Adipocyte (in vitro differentiated cells): ENCODE results near the gene SEPHS1.
"Not testable (repeated sequence)": the region's sequence is repeated elsewhere in the genome, so short reads cannot be mapped to it uniquely, and the experiment has no call there.

ENCODE experiments used
- DNase-seq: peaks from one replicate; pipeline ENCODE4 v3.0.0-alpha.2; 2015; ENCODE audit warnings: low read depth
- H3K27me3 ChIP-seq: replicated peaks from 2 replicates; pipeline ENCODE4 v1.7.0; 2013; ENCODE audit warnings: mild to moderate bottlenecking, low read length, moderate library complexity; ENCODE audit not compliant: control insufficient read depth, insufficient read depth
- H3K36me3 ChIP-seq: 2 replicates; pipeline ENCODE4 v1.7.0; 2013; ENCODE audit warnings: low read length, mild to moderate bottlenecking, moderate library complexity; ENCODE audit not compliant: control insufficient read depth, insufficient read depth, severe bottlenecking
- H3K4me1 ChIP-seq: 2 replicates; pipeline ENCODE4 v1.7.0; 2013; ENCODE audit warnings: mild to moderate bottlenecking, low read length, moderate library complexity; ENCODE audit not compliant: control insufficient read depth, insufficient read depth
- H3K4me3 ChIP-seq: 2 replicates; pipeline ENCODE4 v1.7.0; 2013; ENCODE audit warnings: mild to moderate bottlenecking, low read length, moderate library complexity
- H3K9ac ChIP-seq: 2 replicates; pipeline ENCODE4 v1.7.0; 2013; ENCODE audit warnings: mild to moderate bottlenecking, low read length, moderate library complexity
- H3K9me3 ChIP-seq: 2 replicates; pipeline ENCODE4 v1.7.0; 2013; ENCODE audit warnings: mild to moderate bottlenecking, low read length, moderate library complexity; ENCODE audit not compliant: control insufficient read depth

SEPHS1 gene

DNA sequence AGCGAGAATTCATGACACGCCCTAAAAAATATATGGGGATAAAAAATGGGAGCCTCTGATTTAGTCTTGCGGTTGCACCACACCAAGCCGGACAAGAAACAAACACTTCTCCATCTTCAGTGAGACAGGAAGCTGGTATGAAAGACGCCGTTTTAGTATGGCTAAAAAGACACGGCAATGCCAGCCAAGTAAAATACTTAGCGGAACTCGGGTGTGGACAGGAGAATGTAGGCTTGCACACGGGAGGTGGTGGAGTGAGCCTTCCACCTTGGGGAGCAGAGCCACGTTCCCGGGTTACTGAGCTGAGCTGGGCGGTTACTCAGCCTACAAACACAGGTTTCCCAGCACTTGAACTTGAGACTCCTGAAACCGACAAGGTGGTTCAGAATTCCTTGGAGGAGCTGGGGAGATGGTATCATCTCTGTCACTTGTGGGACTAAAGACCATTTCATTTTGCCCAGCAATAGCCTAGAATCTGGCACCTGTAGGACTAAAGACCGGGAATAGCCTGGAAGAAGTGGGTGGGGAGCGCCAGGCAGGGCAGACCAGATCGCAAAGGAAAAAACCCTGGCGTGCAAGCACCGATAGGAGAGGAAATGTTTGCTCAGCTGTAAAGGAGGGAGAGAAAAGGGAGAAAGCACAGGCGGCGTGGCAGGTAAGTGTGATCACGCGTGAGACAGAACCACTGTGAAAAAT lies 34.8 kb upstream of the SEPHS1 start:
- DNase-seq: peak; percentile 18
- Histone ChIP-seq H3K9ac (no peak overlapping the region), H3K4me3 (peak overlapping the region; percentile 33), H3K9me3 (no peaks in the 10 kb centered on the region), H3K4me1 (peaks cover 7% of the 10 kb centered on the region), H3K36me3 (no peaks in the 10 kb centered on the region), H3K27me3 (peaks cover 39% of the 10 kb centered on the region)

DNA sequence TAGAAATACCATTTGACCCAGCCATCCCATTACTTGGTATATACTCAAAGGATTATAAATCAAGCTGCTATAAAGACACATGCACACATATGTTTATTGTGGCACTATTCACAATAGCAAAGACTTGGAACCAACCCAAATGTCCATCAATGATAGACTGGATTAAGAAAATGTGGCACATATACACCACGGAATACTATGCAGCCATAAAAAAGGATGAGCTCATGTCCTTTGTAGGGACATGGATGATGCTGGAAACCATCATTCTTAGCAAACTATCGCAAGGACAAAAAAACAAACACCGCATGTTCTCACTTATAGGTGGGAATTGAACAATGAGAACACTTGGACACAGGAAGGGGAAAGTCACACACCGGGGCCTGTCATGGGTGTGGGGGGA lies 31.0 kb upstream of the SEPHS1 start:
- not testable (repeated sequence) for DNase-seq, H3K4me1 ChIP-seq, H3K4me3 ChIP-seq, H3K9me3 ChIP-seq, H3K9ac ChIP-seq, H3K36me3 ChIP-seq
- peaks cover 57% of the 10 kb centered on the region for H3K27me3 ChIP-seq

DNA sequence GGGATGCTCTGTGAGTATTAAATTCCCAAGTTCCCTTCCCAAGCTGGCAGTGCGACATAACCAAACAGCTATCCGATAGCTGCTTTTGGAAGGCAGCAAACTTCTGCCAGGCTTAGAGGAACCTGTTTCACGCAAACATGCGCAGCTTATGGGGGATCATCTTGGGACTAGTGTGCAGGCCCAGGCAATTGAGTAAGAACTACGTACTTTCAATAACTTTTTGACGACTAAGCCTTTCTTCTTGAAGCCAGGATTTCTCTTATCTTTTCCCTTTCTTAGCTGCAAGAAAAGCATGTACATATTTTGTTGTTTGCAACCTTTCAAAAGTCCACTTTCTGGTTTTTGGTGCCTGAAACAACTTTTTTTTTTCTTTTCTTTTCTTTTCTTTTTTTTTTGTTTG lies 28.7 kb upstream of the SEPHS1 start:
- Histone ChIP-seq H3K9ac (no peak overlapping the region), H3K4me3 (no peak overlapping the region), H3K9me3 (no peaks in the 10 kb centered on the region), H3K27me3 (peaks cover 38% of the 10 kb centered on the region), H3K36me3 (no peaks in the 10 kb centered on the region), H3K4me1 (no peaks in the 10 kb centered on the region)
- no peak for DNase-seq

DNA sequence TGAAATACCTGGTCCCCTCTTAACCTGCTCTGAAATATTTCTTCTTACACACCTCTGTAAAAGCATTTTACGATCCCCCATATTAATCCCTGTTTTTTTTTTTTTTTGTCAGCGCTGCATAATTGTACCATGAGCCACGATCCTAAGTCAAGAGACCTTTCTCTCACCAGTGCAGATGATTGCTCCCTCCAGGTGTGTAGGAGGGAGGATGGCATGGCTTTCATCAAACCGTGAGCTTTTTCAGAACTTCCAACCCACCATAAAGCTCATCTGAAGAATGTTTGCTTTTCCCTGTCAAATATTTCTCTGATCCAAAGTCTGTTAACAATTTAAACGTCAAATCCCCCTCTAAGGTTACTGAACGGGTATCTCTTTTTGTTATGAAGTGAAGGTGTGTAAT lies 28.2 kb upstream of the SEPHS1 start:
- peaks cover 35% of the 10 kb centered on the region for H3K27me3 ChIP-seq
- no peak overlapping the region for H3K4me3 ChIP-seq
- no peaks in the 10 kb centered on the region for H3K4me1 ChIP-seq
- H3K9me3 ChIP-seq: no peaks in the 10 kb centered on the region
- DNase-seq: no peak
- H3K9ac ChIP-seq: no peak overlapping the region
- H3K36me3 ChIP-seq: no peaks in the 10 kb centered on the region

DNA sequence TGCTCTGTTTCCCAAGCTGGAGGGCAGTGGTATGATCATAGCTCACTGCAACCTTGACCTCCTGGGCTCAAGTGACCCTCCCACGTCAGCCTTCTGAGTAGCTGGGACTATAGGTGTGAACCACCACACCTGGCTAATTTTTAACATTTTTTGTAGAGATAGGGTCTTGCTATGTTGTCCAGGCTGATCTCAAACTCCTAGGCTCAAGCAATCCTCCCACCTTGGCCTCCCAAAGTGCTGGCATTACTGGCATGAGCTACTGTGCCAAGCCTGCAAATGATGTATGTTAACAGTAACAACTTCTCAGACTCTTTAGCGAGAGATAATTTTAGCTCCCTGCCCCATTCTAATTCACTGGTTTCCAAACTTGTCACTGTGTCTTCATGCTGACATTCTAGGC lies 27.7 kb upstream of the SEPHS1 start:
- no peak for DNase-seq
- peaks cover 32% of the 10 kb centered on the region for H3K27me3 ChIP-seq

DNA sequence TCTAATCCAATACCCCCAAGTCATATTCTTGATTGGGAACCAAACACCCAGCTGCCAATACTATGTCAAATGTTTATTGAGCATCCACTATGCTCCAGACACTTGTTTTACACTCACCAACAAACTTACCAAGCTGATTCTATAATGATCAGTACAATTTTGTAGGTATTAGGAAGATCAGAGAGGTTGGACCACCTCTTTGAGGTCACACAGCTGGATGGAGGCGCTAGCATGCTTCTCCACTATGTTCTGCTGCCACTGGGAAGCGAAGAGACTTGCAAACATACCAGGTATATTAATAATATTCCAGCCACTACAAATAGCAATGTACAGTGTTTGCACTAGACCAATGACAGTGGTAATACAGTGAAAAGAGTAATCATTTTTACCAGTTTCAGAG lies 25.6 kb upstream of the SEPHS1 start:
- no peak for DNase-seq
- Histone ChIP-seq H3K9ac (no peak overlapping the region), H3K4me3 (no peak overlapping the region), H3K9me3 (no peaks in the 10 kb centered on the region), H3K4me1 (no peaks in the 10 kb centered on the region), H3K36me3 (no peaks in the 10 kb centered on the region), H3K27me3 (peaks cover 24% of the 10 kb centered on the region)

More for the DNA sequence above, 27.7 kb upstream of the SEPHS1 start:
- H3K36me3 ChIP-seq: no peaks in the 10 kb centered on the region
- H3K4me1 ChIP-seq: no peaks in the 10 kb centered on the region
- no peak overlapping the region for H3K9ac ChIP-seq
- H3K4me3 ChIP-seq: no peak overlapping the region
- H3K9me3 ChIP-seq: no peaks in the 10 kb centered on the region

DNA sequence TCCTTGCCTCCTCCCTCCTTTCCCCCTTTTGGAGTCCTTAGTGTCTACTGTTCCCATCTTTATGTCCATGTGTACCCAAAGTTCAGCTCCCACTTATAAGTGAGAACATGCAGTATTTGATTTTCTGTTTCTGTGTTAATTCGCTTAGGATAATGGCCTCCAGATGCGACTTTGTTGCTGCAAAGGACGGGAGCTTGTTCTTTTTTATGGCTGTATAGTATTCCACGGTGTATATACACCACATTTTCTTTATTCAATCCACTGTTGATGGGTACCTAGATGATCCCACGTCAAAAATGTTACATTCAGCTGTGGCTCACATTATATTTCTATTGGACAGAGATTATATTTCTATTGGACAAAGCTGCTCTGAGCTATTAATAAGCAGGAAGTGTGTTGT lies 24.4 kb upstream of the SEPHS1 start:
- Histone ChIP-seq H3K4me3 (no peak overlapping the region), H3K4me1 (no peaks in the 10 kb centered on the region), H3K27me3 (peaks cover 18% of the 10 kb centered on the region), H3K9me3 (no peaks in the 10 kb centered on the region), H3K9ac (no peak overlapping the region), H3K36me3 (no peaks in the 10 kb centered on the region)
- DNase-seq: no peak

DNA sequence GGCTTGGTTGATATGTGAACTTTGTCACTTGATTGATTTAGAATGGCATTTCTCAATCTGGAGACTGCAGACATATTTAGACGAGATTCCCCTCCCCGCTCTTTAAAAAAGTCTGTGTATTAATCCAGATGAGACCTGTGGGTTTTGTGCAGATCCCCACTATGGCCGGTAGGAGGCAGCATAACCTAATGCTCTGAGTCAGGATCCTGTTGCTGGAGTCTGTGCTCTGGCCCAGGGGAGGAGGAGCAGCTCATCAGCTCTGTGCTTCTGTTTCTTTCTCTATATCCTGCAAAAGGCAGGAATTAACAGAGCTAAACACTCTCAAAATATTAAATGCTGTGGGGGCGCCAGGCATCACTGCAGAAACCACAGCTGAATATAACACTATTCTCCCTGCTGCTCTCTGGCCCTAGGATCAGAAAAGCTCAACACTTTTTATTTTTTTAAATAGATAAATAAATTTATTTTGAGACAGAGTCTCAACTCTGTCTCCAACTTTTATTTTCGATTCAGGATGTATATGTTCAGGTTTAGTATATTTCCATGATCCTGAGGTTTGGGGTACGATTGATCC lies 23.9 kb upstream of the SEPHS1 start:
- Histone ChIP-seq H3K27me3 (peaks cover 15% of the 10 kb centered on the region), H3K36me3 (no peaks in the 10 kb centered on the region), H3K4me1 (no peaks in the 10 kb centered on the region), H3K9ac (no peak overlapping the region), H3K9me3 (no peaks in the 10 kb centered on the region), H3K4me3 (no peak overlapping the region)
- peak; percentile 92 for DNase-seq

DNA sequence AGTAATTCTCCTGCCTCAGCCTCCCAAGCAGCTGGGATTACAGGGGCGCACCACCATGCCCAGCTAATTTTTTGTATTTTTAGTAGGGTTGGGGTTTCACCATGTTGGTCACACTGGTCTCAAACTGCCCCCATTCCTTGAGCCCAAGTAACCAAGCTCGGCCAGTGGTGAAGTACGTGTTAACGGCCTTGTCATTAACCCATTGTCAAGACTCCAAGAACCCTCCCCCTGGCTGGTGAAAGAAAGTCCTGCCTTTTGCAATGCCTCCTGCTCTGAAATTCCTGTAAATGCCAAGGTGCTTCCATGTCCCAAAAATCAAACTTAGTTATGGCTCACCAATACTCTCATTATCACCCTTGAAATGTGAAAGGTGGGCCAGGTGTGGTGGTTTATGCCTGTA lies 18.8 kb upstream of the SEPHS1 start:
- no peak for DNase-seq
- no peaks in the 10 kb centered on the region for H3K4me1 ChIP-seq
- H3K36me3 ChIP-seq: no peaks in the 10 kb centered on the region
- H3K27me3 ChIP-seq: peaks cover 13% of the 10 kb centered on the region
- no peak overlapping the region for H3K9ac ChIP-seq
- no peak overlapping the region for H3K4me3 ChIP-seq
- H3K9me3 ChIP-seq: no peaks in the 10 kb centered on the region

DNA sequence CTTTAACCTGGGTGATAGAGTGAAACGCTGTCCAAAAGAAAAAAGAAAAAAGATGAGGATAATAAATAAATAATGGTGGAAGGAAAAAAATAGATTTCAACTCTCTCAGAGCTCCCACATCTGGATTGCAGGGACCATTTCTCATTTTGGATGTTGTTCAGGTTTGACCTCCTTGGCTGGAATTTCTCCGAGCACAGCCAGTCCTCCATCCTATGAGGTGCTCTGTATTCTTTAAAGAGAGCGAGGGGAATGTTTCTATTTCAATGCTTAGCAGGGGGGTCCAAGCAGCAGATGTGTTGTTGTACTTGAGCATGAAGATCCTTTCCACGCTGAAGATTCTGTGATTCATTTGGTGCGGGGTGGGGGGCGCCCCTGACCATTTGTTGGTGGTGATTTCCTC lies 17.7 kb upstream of the SEPHS1 start:
- H3K9ac ChIP-seq: no peak overlapping the region
- no peaks in the 10 kb centered on the region for H3K9me3 ChIP-seq
- H3K4me3 ChIP-seq: no peak overlapping the region
- DNase-seq: no peak
- H3K4me1 ChIP-seq: no peaks in the 10 kb centered on the region
- H3K27me3 ChIP-seq: peaks cover 17% of the 10 kb centered on the region
- no peaks in the 10 kb centered on the region for H3K36me3 ChIP-seq

DNA sequence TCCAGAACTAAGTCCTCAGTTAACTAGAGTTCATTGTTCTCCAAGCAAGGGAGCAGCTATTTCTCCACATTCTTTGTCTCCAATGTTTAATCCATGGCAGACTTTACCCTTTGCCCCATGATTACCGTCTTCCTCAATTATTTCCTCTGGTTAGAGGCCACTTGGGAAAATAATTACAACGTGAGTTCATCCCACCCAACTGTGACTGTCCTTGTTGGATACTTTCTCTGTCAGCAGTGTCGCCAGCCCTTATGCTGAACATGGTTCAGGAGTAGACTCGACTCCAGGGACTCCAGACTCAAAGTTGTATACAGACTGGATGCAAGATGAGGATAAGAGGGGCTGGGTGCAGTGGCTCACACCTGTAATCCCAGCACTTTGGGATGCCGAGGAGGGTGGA lies 17.1 kb upstream of the SEPHS1 start:
- Histone ChIP-seq H3K4me3 (no peak overlapping the region), H3K36me3 (no peaks in the 10 kb centered on the region), H3K9me3 (no peaks in the 10 kb centered on the region), H3K4me1 (no peaks in the 10 kb centered on the region), H3K27me3 (peaks cover 17% of the 10 kb centered on the region), H3K9ac (no peak overlapping the region)
- DNase-seq: no peak

DNA sequence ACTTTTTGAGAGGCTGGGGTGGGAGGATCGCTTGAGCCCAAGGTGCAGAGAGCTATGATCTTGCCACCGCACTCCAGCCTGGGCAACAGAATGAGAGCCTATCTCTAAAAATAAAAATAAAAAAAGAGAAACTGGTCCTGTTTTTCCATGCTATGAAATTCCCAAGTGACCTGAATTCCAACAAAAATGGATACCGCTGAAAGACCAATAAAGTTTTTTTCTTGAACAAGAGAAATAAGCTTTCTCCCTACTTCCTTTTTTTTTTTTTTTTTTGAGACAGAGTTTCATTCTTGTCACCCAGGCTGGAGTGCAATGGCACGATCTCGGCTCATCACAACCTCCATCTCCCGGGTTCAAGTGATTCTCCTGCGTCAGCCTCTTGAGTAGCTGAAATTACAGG lies 12.5 kb upstream of the SEPHS1 start:
- no peaks in the 10 kb centered on the region for H3K9me3 ChIP-seq
- H3K4me3 ChIP-seq: no peak overlapping the region
- peaks cover 25% of the 10 kb centered on the region for H3K27me3 ChIP-seq
- no peaks in the 10 kb centered on the region for H3K4me1 ChIP-seq
- no peak overlapping the region for H3K9ac ChIP-seq
- no peak for DNase-seq
- no peaks in the 10 kb centered on the region for H3K36me3 ChIP-seq
